ENCODE results near the gene EXD3. TPM values are rescaled to one million over a fixed set of nuclear protein-coding genes. Genes with fewer than 3 reads are reported as not detected.

The EXD3 gene
- total and polyA plus RNA-seq, 9 of the 15 experiments (the other 6 are each of a cell fraction or from before 2014, with no cell fraction given): 0.29 to 12.5 (median 3.9) TPM

DNA sequence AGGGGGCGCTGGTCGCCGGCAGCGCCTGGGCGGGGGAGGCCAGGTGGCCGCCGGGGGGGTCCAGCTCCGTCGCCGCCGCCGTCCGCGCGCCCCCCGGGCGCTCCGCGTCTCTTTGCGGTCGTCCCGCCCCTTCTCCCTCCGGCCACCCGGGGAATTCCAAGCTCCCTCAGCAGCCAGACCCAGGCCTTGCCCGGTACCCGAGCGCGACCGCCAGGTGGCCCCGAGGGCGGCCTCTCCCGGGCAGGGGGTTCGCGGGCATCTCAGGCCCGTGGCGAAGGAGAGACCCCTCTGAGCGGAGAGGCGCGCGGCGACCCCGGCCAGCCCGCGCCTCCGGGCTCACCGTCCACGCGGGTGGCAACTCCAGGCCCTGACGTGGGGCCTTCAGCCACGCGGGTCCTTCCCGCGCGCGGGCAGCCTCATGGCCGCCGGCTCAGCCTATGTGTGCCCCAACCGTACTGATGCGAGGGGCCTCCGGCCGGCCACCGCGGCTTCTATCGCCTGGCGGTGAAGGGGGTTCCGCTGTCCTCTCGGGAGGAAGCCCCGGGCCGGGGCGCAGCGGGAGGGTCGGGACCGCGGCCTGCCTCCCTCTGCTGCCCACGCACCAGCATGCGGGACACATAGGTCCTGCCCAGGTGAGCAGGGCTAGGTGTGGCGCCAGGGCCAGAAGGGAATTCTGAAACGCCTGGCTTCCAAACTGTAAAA is 120.4 kb downstream of the EXD3 start (continued):
- TF ChIP-seq TCFL5 (CRISPR knock-in tag; conservative IDR thresholded peaks at IDR 0.05): no peak
- no peak for TF ChIP-seq ELK1 (CRISPR knock-in tag; IDR thresholded peaks at IDR 0.05)
- TF ChIP-seq PRPF4 (IDR thresholded peaks at IDR 0.05; ENCODE audit: insufficient read depth, low read depth, low read length, poor library complexity, severe bottlenecking): peak; percentile 44
- no peak for TF ChIP-seq SOX6 (IDR thresholded peaks at IDR 0.05)
- TF ChIP-seq ESRRB (CRISPR knock-in tag; IDR thresholded peaks at IDR 0.05; ENCODE audit: borderline replicate concordance): no peak
- TF ChIP-seq ZNF165 (CRISPR knock-in tag; IDR thresholded peaks at IDR 0.05; ENCODE audit: borderline replicate concordance): no peak
- no peak for TF ChIP-seq ATF2 (CRISPR knock-in tag; IDR thresholded peaks at IDR 0.05)
- no peak for TF ChIP-seq TAF1 (IDR thresholded peaks at IDR 0.05; ENCODE audit: control insufficient read depth, extremely low read depth, insufficient read depth, low read length, severe bottlenecking)
- no peak for TF ChIP-seq TAF15 (IDR thresholded peaks at IDR 0.05; ENCODE audit: low read depth, low read length)
- TF ChIP-seq, protein P1, sequence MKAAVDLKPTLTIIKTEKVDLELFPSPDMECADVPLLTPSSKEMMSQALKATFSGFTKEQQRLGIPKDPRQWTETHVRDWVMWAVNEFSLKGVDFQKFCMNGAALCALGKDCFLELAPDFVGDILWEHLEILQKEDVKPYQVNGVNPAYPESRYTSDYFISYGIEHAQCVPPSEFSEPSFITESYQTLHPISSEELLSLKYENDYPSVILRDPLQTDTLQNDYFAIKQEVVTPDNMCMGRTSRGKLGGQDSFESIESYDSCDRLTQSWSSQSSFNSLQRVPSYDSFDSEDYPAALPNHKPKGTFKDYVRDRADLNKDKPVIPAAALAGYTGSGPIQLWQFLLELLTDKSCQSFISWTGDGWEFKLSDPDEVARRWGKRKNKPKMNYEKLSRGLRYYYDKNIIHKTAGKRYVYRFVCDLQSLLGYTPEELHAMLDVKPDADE (conservative IDR thresholded peaks at IDR 0.05; ENCODE audit: control insufficient read depth, low read depth, low read length): no peak
- TF ChIP-seq, protein P2, sequence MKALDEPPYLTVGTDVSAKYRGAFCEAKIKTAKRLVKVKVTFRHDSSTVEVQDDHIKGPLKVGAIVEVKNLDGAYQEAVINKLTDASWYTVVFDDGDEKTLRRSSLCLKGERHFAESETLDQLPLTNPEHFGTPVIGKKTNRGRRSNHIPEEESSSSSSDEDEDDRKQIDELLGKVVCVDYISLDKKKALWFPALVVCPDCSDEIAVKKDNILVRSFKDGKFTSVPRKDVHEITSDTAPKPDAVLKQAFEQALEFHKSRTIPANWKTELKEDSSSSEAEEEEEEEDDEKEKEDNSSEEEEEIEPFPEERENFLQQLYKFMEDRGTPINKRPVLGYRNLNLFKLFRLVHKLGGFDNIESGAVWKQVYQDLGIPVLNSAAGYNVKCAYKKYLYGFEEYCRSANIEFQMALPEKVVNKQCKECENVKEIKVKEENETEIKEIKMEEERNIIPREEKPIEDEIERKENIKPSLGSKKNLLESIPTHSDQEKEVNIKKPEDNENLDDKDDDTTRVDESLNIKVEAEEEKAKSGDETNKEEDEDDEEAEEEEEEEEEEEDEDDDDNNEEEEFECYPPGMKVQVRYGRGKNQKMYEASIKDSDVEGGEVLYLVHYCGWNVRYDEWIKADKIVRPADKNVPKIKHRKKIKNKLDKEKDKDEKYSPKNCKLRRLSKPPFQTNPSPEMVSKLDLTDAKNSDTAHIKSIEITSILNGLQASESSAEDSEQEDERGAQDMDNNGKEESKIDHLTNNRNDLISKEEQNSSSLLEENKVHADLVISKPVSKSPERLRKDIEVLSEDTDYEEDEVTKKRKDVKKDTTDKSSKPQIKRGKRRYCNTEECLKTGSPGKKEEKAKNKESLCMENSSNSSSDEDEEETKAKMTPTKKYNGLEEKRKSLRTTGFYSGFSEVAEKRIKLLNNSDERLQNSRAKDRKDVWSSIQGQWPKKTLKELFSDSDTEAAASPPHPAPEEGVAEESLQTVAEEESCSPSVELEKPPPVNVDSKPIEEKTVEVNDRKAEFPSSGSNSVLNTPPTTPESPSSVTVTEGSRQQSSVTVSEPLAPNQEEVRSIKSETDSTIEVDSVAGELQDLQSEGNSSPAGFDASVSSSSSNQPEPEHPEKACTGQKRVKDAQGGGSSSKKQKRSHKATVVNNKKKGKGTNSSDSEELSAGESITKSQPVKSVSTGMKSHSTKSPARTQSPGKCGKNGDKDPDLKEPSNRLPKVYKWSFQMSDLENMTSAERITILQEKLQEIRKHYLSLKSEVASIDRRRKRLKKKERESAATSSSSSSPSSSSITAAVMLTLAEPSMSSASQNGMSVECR (CRISPR knock-in tag; IDR thresholded peaks at IDR 0.05): peak; percentile 71
- TF ChIP-seq PTBP1 (IDR thresholded peaks at IDR 0.05; ENCODE audit: low read depth, low read length): no peak
- no peak for TF ChIP-seq KAT8 (IDR thresholded peaks at IDR 0.05; ENCODE audit: low read depth)
- TF ChIP-seq ZNF785 (CRISPR knock-in tag; IDR thresholded peaks at IDR 0.05): no peak
- TF ChIP-seq, protein P3, sequence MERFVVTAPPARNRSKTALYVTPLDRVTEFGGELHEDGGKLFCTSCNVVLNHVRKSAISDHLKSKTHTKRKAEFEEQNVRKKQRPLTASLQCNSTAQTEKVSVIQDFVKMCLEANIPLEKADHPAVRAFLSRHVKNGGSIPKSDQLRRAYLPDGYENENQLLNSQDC (CRISPR knock-in tag; IDR thresholded peaks at IDR 0.05): no peak
- TF ChIP-seq HSF4 (CRISPR knock-in tag; IDR thresholded peaks at IDR 0.05; ENCODE audit: borderline replicate concordance): no peak
- TF ChIP-seq CCNT2 (IDR thresholded peaks at IDR 0.05; ENCODE audit: borderline replicate concordance, extremely low read depth, insufficient read length, low read depth, low read length): no peak
- TF ChIP-seq SMAD1 (IDR thresholded peaks at IDR 0.05; ENCODE audit: low read depth, low read length, partially characterized antibody): no peak
